Lower leg skin (tissue), 3 donors: ENCODE results near the gene ZC3H13.

Experiments used
- CTCF ChIP-seq, 3 donors: fragments of 450-650 bp; IDR thresholded peaks; one replicate each; pipeline ENCODE4 v1.5.1; 2016; ENCODE audit warnings: antibody characterized with exemption in 3 of 3, mild to moderate bottlenecking in 3 of 3, moderate library complexity in 2 of 3
- POLR2A ChIP-seq, 2 donors: fragments of 450-650 bp; IDR thresholded peaks; one replicate each; pipeline ENCODE4 v1.6.1; 2016 to 2017; ENCODE audit warnings: antibody characterized with exemption in 2 of 2, mild to moderate bottlenecking in 1 of 2, moderate library complexity in 1 of 2

DNA sequence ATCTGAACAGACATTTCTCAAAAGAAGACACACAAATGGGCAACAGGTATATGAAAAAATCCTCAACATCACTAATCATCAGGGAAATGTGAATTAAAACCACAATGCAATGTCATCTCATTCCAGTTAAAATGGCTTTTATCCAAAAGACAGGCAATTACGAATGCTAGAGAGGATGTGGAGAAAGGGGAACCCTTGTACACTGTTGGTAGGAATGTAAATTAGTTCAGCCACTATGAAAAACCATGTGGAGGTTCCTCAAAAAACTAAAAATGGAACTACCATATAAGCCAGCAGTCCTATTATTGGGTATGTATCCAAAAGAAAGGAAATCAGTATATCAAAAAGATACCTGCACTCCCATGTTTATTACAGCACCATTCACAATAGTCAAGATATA is 24.7 kb upstream of the ZC3H13 start:
- TF ChIP-seq CTCF (IDR thresholded peaks at IDR 0.05) (no peak), POLR2A (IDR thresholded peaks at IDR 0.05) (no peak)
